K562 (cell line): ENCODE results near the gene TTC33. TPM values are rescaled to one million over a fixed set of nuclear protein-coding genes. Genes with fewer than 3 reads are reported as not detected.

Experiments
- BACH1 ChIP-seq: fragments of 200-800 bp; sonication (Bioruptor generic); IDR thresholded peaks from 2 replicates; pipeline ENCODE4 v1.6.1; 2016; ENCODE audit warnings: missing genetic modification characterization, missing compliant biosample characterization
- ESRRB ChIP-seq: fragments of 250-450 bp; sonication (Bioruptor Pico); IDR thresholded peaks from 2 replicates; pipeline ENCODE4 v1.5.0; 2020; ENCODE audit warnings: mild to moderate bottlenecking, moderate library complexity, borderline replicate concordance
- FOXM1 ChIP-seq, 2 experiments: fragments of 450-650 bp in 1 of 2; sonication (generic) in 1 of 2; formaldehyde crosslinking in 1 of 2; IDR thresholded peaks; 2 replicates each; pipeline versions ENCODE4 v1.6.1 to v1.9.0; 2017 to 2022; ENCODE audit warnings: low read depth in 2 of 2, mild to moderate bottlenecking in 2 of 2, missing genetic modification reagents in 1 of 2, moderate library complexity in 1 of 2
- HDAC8 ChIP-seq: fragments of 450-650 bp; IDR thresholded peaks from 2 replicates; pipeline ENCODE4 v1.6.1; 2016; ENCODE audit warnings: mild to moderate bottlenecking, missing genetic modification characterization, moderate library complexity, missing compliant biosample characterization
- HLTF ChIP-seq: fragments of 450-650 bp; IDR thresholded peaks from 2 replicates; pipeline ENCODE4 v1.6.1; 2016
- KHSRP ChIP-seq: fragments of 450-650 bp; IDR thresholded peaks from 2 replicates; pipeline ENCODE4 v1.6.1; 2017
- MAFK ChIP-seq: IDR thresholded peaks from 2 replicates; pipeline ENCODE4 v1.6.1; 2011; ENCODE audit warnings: low read length, improper control_type of control experiment
- TAF9B ChIP-seq: fragments of 450-650 bp; IDR thresholded peaks from 2 replicates; pipeline ENCODE4 v1.6.1; 2018; ENCODE audit warnings: mild to moderate bottlenecking; ENCODE audit not compliant: partially characterized antibody
- YY1 ChIP-seq, 3 experiments: IDR thresholded peaks; 2 replicates each; pipeline ENCODE4 v1.6.1; 2011; ENCODE audit warnings: low read length in 2 of 3, mild to moderate bottlenecking in 2 of 3, moderate library complexity in 2 of 3, borderline replicate concordance in 1 of 3, control low read depth in 1 of 3, low read depth in 1 of 3; ENCODE audit not compliant: insufficient read depth in 3 of 3, insufficient replicate concordance in 2 of 3, control insufficient read depth in 1 of 3, insufficient read length in 1 of 3; ENCODE audit errors: extremely low read depth in 1 of 3
- ZBED1 ChIP-seq: IDR thresholded peaks from 2 replicates; pipeline ENCODE4 v1.6.1; 2014
- ZNF140 ChIP-seq: fragments of 250-450 bp; sonication (Bioruptor Pico); IDR thresholded peaks from 2 replicates; pipeline ENCODE4 v1.8.0; 2021; ENCODE audit warnings: moderate library complexity, mild to moderate bottlenecking, inconsistent platforms
- polyA plus RNA-seq, 8 experiments: library from polyadenylated mRNA; depleted of rRNA in 4 of 8; stranded (reverse) in 5 of 8; unstranded in 3 of 8; fragments of >200 nt; fragmentation: Nextera tagmentation in 2 of 8; fragmentation: Illumina TruSeq in 1 of 8; extraction: Ambion mirVana in 2 of 8; extraction: Trizol in 1 of 8; gene quantifications; 2 replicates each; pipeline versions ENCODE4 v1.2.1 to v1.2.3, GENCODE V29; 2011 to 2014; ENCODE audit warnings: inconsistent platforms in 1 of 8, missing spikeins in 1 of 8
- total RNA-seq, 7 experiments: library from RNA; depleted of rRNA in 6 of 7; stranded (reverse); fragments of >200 nt in 6 of 7; fragmentation: Illumina TruSeq in 2 of 7; extraction: Trizol in 2 of 7; gene quantifications; 2 replicates each; pipeline versions ENCODE4 v1.2.1 to v1.2.3, GENCODE V29; 2011 to 2021; ENCODE audit warnings: low replicate concordance in 1 of 7
- TF ChIP-seq, protein P1 (sequence below): fragments of 250-450 bp; sonication (Bioruptor Pico); IDR thresholded peaks from 2 replicates; pipeline ENCODE4 v1.5.0; 2020; ENCODE audit warnings: mild to moderate bottlenecking, borderline replicate concordance
- TF ChIP-seq, protein P2 (sequence below), 2 experiments: fragments of 450-650 bp in 1 of 2; sonication (generic) in 1 of 2; formaldehyde crosslinking in 1 of 2; IDR thresholded peaks in 1 of 2; conservative IDR thresholded peaks in 1 of 2; 2 replicates each; pipeline versions ENCODE4 v1.6.1 to v1.8.1; 2016 to 2023; ENCODE audit warnings: mild to moderate bottlenecking in 2 of 2, moderate library complexity in 2 of 2, inconsistent platforms in 1 of 2, missing genetic modification reagents in 1 of 2
- TF ChIP-seq, protein P3 (sequence below): IDR thresholded peaks from 3 replicates; pipeline ENCODE4 v1.6.1; 2011; ENCODE audit warnings: borderline replicate concordance, mild to moderate bottlenecking, moderate library complexity; ENCODE audit not compliant: insufficient read length; ENCODE audit errors: extremely low read depth
- TF ChIP-seq, protein P4 (sequence below): fragments of 450-650 bp; IDR thresholded peaks from 2 replicates; pipeline ENCODE4 v1.6.1; 2017; ENCODE audit warnings: antibody characterized with exemption, mild to moderate bottlenecking

Gene TTC33
- total and polyA plus RNA-seq, 9 of the 15 experiments (the other 6 are each of a cell fraction or from before 2014, with no cell fraction given) = 11.5 to 24.9 (median 21.1) TPM

DNA sequence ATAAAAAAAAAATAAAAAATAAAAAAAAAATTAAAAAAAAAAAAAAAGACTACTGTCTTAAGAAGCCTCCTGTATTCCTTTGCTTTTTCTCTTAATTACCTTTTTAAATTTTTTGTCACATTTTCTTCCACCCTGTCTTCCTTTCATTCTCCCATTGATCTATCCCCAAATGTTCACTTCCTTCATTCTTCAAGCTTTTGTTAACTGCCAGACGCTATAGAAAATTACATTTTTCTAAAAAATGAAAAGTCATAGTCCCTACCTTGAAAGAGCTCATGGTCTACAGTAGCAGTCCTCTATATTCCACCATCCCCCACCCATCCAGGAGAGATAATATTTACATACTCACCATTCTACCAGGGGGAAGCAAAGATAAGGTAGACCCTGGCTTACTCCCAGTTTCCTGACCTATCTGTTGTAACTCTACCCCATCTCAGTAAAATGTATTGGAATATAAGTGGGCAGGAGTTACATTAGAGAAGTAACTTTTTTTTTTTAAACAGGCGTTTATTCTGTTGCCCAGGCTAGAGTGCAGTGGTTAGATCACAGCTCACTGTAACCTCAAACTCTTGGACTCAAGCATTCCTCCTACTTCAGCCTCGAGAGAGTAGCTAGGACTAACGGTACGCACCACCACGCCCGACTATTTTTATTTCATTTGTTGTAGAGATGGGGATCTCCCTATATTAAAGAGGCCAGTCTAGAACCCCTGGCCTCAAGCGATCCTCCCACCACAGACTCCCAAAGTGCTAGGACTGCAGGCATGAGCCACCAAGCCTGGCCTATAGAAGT, 46.2 kb upstream of the TTC33 start (continued):
- TF ChIP-seq, protein P1, sequence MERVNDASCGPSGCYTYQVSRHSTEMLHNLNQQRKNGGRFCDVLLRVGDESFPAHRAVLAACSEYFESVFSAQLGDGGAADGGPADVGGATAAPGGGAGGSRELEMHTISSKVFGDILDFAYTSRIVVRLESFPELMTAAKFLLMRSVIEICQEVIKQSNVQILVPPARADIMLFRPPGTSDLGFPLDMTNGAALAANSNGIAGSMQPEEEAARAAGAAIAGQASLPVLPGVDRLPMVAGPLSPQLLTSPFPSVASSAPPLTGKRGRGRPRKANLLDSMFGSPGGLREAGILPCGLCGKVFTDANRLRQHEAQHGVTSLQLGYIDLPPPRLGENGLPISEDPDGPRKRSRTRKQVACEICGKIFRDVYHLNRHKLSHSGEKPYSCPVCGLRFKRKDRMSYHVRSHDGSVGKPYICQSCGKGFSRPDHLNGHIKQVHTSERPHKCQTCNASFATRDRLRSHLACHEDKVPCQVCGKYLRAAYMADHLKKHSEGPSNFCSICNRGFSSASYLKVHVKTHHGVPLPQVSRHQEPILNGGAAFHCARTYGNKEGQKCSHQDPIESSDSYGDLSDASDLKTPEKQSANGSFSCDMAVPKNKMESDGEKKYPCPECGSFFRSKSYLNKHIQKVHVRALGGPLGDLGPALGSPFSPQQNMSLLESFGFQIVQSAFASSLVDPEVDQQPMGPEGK (CRISPR knock-in tag) = no peak
- TF ChIP-seq TAF9B (peak; percentile 66), ZNF140 (CRISPR knock-in tag) (no peak), YY1 (IDR thresholded peaks at IDR 0.05; ENCODE audit: borderline replicate concordance in 1 of 3, control insufficient read depth in 1 of 3, extremely low read depth in 1 of 3, insufficient read depth in 3 of 3, insufficient read length in 1 of 3, insufficient replicate concordance in 2 of 3, low read depth in 1 of 3, low read length in 2 of 3) (no peak), HLTF (peak; percentile 71; the same call in 1 of the 2 replicates), MAFK (peak; percentile 60; the same call in 1 of the 2 replicates), FOXM1 (IDR thresholded peaks at IDR 0.05; ENCODE audit: low read depth) (peak; percentile 62; the same call in 1 of the 2 replicates), FOXM1 (CRISPR knock-in tag; IDR thresholded peaks at IDR 0.05; ENCODE audit: low read depth) (no peak), ZBED1 (no peak; the same call in 1 of the 2 replicates), BACH1 (tag) (peak; percentile 71; the same call in 1 of the 2 replicates), HDAC8 (no peak), ESRRB (CRISPR knock-in tag) (peak; percentile 52; the same call in 1 of the 2 replicates), KHSRP (0 out of 2 replicates have a peak, but pooled peaks have one; percentile 43)
- TF ChIP-seq, protein P2, sequence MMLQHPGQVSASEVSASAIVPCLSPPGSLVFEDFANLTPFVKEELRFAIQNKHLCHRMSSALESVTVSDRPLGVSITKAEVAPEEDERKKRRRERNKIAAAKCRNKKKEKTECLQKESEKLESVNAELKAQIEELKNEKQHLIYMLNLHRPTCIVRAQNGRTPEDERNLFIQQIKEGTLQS (IDR thresholded peaks at IDR 0.05) = peak; percentile 46
- TF ChIP-seq, protein P2 (CRISPR knock-in tag; conservative IDR thresholded peaks at IDR 0.05) = no peak
- TF ChIP-seq, protein P3, sequence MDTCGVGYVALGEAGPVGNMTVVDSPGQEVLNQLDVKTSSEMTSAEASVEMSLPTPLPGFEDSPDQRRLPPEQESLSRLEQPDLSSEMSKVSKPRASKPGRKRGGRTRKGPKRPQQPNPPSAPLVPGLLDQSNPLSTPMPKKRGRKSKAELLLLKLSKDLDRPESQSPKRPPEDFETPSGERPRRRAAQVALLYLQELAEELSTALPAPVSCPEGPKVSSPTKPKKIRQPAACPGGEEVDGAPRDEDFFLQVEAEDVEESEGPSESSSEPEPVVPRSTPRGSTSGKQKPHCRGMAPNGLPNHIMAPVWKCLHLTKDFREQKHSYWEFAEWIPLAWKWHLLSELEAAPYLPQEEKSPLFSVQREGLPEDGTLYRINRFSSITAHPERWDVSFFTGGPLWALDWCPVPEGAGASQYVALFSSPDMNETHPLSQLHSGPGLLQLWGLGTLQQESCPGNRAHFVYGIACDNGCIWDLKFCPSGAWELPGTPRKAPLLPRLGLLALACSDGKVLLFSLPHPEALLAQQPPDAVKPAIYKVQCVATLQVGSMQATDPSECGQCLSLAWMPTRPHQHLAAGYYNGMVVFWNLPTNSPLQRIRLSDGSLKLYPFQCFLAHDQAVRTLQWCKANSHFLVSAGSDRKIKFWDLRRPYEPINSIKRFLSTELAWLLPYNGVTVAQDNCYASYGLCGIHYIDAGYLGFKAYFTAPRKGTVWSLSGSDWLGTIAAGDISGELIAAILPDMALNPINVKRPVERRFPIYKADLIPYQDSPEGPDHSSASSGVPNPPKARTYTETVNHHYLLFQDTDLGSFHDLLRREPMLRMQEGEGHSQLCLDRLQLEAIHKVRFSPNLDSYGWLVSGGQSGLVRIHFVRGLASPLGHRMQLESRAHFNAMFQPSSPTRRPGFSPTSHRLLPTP = no peak
- TF ChIP-seq, protein P4, sequence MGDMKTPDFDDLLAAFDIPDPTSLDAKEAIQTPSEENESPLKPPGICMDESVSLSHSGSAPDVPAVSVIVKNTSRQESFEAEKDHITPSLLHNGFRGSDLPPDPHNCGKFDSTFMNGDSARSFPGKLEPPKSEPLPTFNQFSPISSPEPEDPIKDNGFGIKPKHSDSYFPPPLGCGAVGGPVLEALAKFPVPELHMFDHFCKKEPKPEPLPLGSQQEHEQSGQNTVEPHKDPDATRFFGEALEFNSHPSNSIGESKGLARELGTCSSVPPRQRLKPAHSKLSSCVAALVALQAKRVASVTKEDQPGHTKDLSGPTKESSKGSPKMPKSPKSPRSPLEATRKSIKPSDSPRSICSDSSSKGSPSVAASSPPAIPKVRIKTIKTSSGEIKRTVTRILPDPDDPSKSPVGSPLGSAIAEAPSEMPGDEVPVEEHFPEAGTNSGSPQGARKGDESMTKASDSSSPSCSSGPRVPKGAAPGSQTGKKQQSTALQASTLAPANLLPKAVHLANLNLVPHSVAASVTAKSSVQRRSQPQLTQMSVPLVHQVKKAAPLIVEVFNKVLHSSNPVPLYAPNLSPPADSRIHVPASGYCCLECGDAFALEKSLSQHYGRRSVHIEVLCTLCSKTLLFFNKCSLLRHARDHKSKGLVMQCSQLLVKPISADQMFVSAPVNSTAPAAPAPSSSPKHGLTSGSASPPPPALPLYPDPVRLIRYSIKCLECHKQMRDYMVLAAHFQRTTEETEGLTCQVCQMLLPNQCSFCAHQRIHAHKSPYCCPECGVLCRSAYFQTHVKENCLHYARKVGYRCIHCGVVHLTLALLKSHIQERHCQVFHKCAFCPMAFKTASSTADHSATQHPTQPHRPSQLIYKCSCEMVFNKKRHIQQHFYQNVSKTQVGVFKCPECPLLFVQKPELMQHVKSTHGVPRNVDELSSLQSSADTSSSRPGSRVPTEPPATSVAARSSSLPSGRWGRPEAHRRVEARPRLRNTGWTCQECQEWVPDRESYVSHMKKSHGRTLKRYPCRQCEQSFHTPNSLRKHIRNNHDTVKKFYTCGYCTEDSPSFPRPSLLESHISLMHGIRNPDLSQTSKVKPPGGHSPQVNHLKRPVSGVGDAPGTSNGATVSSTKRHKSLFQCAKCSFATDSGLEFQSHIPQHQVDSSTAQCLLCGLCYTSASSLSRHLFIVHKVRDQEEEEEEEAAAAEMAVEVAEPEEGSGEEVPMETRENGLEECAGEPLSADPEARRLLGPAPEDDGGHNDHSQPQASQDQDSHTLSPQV = peak; percentile 84
